Neuronal stem cell (in vitro differentiated cells): ENCODE results near the gene CRB3.
A peak's percentile ranks its signal among the peaks of the same experiment; 100 is the strongest.
"Not testable (repeated sequence)": the region's sequence is repeated elsewhere in the genome, so short reads cannot be mapped to it uniquely, and the experiment has no call there.

Experiments used
- DNase-seq: peaks from one replicate; pipeline ENCODE4 v3.0.0-alpha.2; 2013; ENCODE audit warnings: low spot score
- H2AFZ ChIP-seq: one replicate; pipeline ENCODE4 v1.6.1; 2013; ENCODE audit warnings: mild to moderate bottlenecking, low read length, inconsistent platforms
- H2AK5ac ChIP-seq: 2 replicates; pipeline ENCODE4 v1.6.1; 2013; ENCODE audit warnings: low read depth, mild to moderate bottlenecking, inconsistent platforms, low read length, moderate library complexity, mixed read lengths
- H2BK120ac ChIP-seq: 2 replicates; pipeline ENCODE4 v1.6.1; 2013; ENCODE audit warnings: low read depth, mild to moderate bottlenecking, inconsistent platforms, low read length, moderate library complexity, mixed read lengths
- H2BK12ac ChIP-seq: one replicate; pipeline ENCODE4 v1.6.1; 2013; ENCODE audit warnings: low read length, inconsistent platforms
- H2BK15ac ChIP-seq: 2 replicates; pipeline ENCODE4 v1.6.1; 2013; ENCODE audit warnings: mild to moderate bottlenecking, low read length, inconsistent platforms, mixed read lengths
- H2BK5ac ChIP-seq: one replicate; pipeline ENCODE4 v1.6.1; 2013; ENCODE audit warnings: inconsistent platforms, mild to moderate bottlenecking, low read length, moderate library complexity
- H3K14ac ChIP-seq: one replicate; pipeline ENCODE4 v1.6.1; 2013; ENCODE audit warnings: low read length, inconsistent platforms
- H3K18ac ChIP-seq: 2 replicates; pipeline ENCODE4 v1.6.1; 2013; ENCODE audit warnings: low read length, inconsistent platforms
- H3K23ac ChIP-seq: 2 replicates; pipeline ENCODE4 v1.6.1; 2013; ENCODE audit warnings: low read depth, mild to moderate bottlenecking, mixed read lengths, low read length, inconsistent platforms; ENCODE audit not compliant: poor library complexity
- H3K27ac ChIP-seq: replicated peaks from 3 replicates; pipeline ENCODE4 v1.5.1; 2013; ENCODE audit warnings: low read length, inconsistent platforms
- H3K27me3 ChIP-seq, 3 experiments: 2 replicates each; pipeline ENCODE4 v1.6.1; 2013; ENCODE audit warnings: low read length in 3 of 3, mild to moderate bottlenecking in 2 of 3, inconsistent platforms in 1 of 3, low read depth in 1 of 3, mixed read lengths in 1 of 3, moderate library complexity in 1 of 3; ENCODE audit not compliant: control insufficient read depth in 3 of 3, insufficient read depth in 3 of 3
- H3K36me3 ChIP-seq, 2 donors: replicated peaks in 1 of 2; 2 replicates each; pipeline ENCODE4 v1.6.1; 2013; ENCODE audit warnings: low read length in 2 of 2; ENCODE audit not compliant: control insufficient read depth in 2 of 2, insufficient read depth in 2 of 2
- H3K4ac ChIP-seq: 2 replicates; pipeline ENCODE4 v1.6.1; 2013; ENCODE audit warnings: inconsistent platforms, mild to moderate bottlenecking, low read length, moderate library complexity
- H3K4me1 ChIP-seq, 2 donors: 1 replicate in 1 of 2; 2 replicates in 1 of 2; pipeline ENCODE4 v1.6.1; 2013; ENCODE audit warnings: low read length in 2 of 2, low read depth in 1 of 2; ENCODE audit not compliant: control insufficient read depth in 2 of 2, insufficient read depth in 1 of 2
- H3K4me2 ChIP-seq: one replicate; pipeline ENCODE4 v1.6.1; 2013; ENCODE audit warnings: mild to moderate bottlenecking, low read length, inconsistent platforms; ENCODE audit not compliant: insufficient read depth, poor library complexity, severe bottlenecking
- H3K4me3 ChIP-seq, 2 donors: 2 replicates each; pipeline ENCODE4 v1.5.1; 2013; ENCODE audit warnings: low read length in 2 of 2, mild to moderate bottlenecking in 2 of 2, inconsistent platforms in 1 of 2, moderate library complexity in 1 of 2
- H3K79me1 ChIP-seq: one replicate; pipeline ENCODE4 v1.6.1; 2013; ENCODE audit warnings: low read depth, mild to moderate bottlenecking, inconsistent platforms, low read length, moderate library complexity
- H3K9ac ChIP-seq: one replicate; pipeline ENCODE4 v1.6.1; 2013; ENCODE audit warnings: mild to moderate bottlenecking, low read depth, low read length, inconsistent platforms; ENCODE audit not compliant: poor library complexity
- H3K9me3 ChIP-seq, 2 donors: replicated peaks in 1 of 2; 2 replicates each; pipeline versions ENCODE3 to v1.6.1; 2013; ENCODE audit warnings: low read length in 2 of 2, mild to moderate bottlenecking in 2 of 2, inconsistent platforms in 1 of 2, low read depth in 1 of 2, mixed read lengths in 1 of 2, moderate library complexity in 1 of 2; ENCODE audit not compliant: control insufficient read depth in 2 of 2, insufficient read depth in 1 of 2
- H4K8ac ChIP-seq: one replicate; pipeline ENCODE4 v1.6.1; 2013; ENCODE audit warnings: low read depth, mild to moderate bottlenecking, inconsistent platforms, low read length, moderate library complexity
- H4K91ac ChIP-seq: one replicate; pipeline ENCODE4 v1.6.1; 2013; ENCODE audit warnings: low read length, low read depth, mild to moderate bottlenecking, inconsistent platforms; ENCODE audit not compliant: poor library complexity
- WGBS, 2 donors: extraction: QIAGEN DNeasy Blood & Tissue Kit; methylation state at CpG; one replicate each; pipeline ENCODE4 v1.1.7; 2013; ENCODE audit warnings: missing lambda C conversion rate in 2 of 2, mixed read lengths in 1 of 2; ENCODE audit not compliant: insufficient read length in 2 of 2, insufficient replicate concordance in 1 of 2; ENCODE audit errors: extremely low coverage in 2 of 2; 5-methylcytosine and 5-hydroxymethylcytosine counted together

Gene CRB3

DNA sequence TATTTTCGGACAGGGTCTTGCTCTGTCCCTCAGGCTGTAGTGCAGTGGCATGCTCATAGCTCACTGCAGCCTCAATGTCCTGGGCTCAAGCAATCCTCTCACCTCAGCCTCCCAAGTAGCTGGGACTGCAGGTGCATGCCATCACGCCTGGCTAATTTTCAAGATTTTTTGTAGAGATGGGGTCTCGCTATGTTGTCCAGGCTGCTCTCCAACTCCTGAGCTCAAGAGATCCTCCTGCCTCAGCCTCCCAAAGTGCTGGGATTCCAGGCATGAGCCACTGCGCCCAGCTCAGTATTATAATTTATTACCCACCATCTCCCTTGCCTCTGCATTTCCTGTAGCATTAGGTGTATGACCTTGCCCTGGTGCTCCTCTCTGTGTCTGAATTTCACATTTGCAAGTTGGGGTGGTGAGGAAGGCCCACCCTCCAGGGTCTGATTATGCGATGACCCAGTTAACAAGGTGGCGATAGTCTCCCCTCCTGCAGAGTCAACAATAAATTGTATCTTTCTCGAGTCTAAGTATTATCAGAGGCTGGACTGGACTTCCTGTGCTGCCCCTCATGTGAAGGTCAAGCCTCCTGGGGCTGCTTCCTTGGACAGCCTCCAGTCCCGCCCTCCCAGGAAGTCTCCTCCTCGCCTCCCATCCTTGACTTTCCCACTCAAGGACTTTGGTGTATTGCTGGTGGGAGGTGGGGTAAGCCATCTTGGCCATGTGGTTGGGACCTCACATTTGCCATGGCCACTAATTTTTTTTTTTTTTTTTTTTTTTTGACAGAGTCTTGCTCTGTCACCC, 39.5 kb downstream of the CRB3 start:
- WGBS, 2 donors = no CpG with 5 or more reads among the region's 9 CpGs
- Histone ChIP-seq H2AK5ac (peak overlapping the region; percentile 7), H3K18ac (no peak overlapping the region), H3K14ac (no peak overlapping the region), H3K79me1 (no peaks in the 10 kb centered on the region), H2BK15ac (no peak overlapping the region), H2BK12ac (peak overlapping the region; percentile 73), H3K27me3 (peaks cover 2 to 47% (median 11%) of the 10 kb centered on the region in 3 experiments), H3K9me3 (peaks cover 0 to 2% of the 10 kb centered on the region in 2 donors), H4K8ac (no peak overlapping the region), H2BK120ac (no peak overlapping the region), H3K23ac (no peak overlapping the region), H2AFZ (no peak overlapping the region), H3K9ac (no peak overlapping the region), H3K27ac (no peak overlapping the region), H3K4me2 (no peak overlapping the region), H2BK5ac (no peak overlapping the region), H3K4me1 (peaks cover 0 to 2% of the 10 kb centered on the region in 2 donors), H3K36me3 (peaks cover 0 to 3% of the 10 kb centered on the region in 2 donors), H3K4ac (no peak overlapping the region), H3K4me3 (no peak overlapping the region), H4K91ac (no peak overlapping the region)
- no peak for DNase-seq

DNA sequence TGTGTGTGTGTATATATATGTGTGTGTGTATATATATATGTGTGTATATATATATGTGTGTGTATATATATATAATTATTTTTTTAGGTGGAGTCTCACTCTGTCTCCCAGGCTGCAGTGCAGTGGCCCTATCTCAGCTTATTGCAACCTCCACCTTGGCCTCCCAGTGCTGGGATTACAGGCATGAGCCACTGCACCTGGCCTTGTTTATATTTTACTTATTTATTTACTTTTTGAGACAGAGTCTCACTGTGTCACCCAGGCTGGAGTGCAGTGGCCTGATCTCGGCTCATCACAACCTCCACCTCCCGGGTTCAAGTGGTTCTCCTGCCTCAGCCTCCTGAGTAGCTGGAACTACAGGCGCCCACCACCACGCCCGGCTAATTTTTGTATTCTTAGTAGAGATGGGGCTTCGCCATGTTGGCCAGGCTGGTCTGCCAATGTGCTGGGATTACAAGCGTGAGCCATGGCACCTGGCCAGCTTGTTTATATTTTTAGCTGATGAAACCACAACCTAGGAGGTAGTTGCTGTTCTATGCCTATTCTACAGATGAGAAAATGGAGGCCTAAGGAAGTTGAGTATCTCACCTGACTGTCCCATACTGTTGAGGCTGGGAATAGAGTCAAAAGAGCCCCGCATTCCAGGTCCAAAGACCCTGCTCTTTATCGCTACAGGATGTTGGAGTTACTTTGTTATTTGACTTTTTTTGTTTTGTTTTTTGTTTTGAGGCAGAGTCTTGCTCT, 44.1 kb downstream of the CRB3 start:
- H2AK5ac ChIP-seq, H3K4me2 ChIP-seq: not testable (repeated sequence)

DNA sequence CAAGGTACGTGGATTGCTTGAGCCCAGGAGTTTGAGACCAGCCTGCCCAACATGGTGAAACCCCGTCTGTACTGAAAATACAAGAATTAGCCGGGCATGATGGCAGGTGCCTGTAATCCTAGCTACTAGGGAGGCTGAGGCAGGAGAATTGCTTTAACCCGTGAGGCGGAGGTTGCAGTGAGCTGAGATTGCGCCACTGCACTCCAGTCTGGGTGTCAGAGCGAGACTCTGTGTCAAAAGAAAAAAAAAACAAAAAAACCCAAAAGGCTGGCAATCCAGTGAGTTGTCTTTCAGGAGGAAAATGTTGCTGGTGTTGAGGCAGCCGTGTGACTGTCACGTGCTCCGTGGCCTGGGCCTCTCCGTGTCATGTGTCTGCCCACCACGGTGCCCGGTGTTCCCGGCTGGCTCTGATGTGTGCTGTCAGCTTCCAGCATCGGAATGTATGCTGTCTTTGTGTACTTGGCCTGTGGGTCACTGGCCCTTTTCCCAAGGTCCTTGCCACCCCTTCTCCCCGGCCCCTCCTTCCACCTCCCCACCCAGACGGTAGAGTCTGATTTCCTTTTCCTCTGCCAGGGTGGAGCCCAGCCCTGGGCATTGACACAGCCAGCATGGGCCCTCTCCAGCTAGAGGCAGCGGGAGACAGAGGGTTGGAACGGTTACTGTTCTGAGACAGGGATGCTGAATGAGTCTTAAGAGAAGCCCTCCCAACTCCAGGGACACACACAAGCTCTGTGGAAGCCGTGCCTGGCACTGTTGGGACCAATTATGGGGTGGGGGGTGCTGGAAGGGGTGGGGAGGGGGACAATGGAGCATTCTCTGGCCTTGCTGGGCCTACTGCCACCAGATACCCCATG, 45.3 kb downstream of the CRB3 start:
- H3K4me3 ChIP-seq = no peak overlapping the region
- no peak overlapping the region for H3K18ac ChIP-seq
- H4K8ac ChIP-seq = no peak overlapping the region
- H3K27ac ChIP-seq = no peak overlapping the region
- no peak overlapping the region for H3K23ac ChIP-seq
- H3K9ac ChIP-seq = peak overlapping the region; percentile 55
- no peaks in the 10 kb centered on the region for H3K79me1 ChIP-seq
- no peak overlapping the region for H2BK12ac ChIP-seq
- H3K14ac ChIP-seq = peak overlapping the region; percentile 31
- no CpG with 5 or more reads among the region's 20 CpGs for WGBS, 2 donors
- H3K36me3 ChIP-seq = no peaks in the 10 kb centered on the region
- no peak overlapping the region for H2BK5ac ChIP-seq
- DNase-seq = no peak
- peaks cover 0 to 3% of the 10 kb centered on the region in 2 donors for H3K4me1 ChIP-seq
- no peak overlapping the region for H2BK15ac ChIP-seq
- no peak overlapping the region for H3K4ac ChIP-seq
- H2AFZ ChIP-seq = peak overlapping the region; percentile 81
- no peak overlapping the region for H4K91ac ChIP-seq
- no peak overlapping the region for H2AK5ac ChIP-seq
- H3K9me3 ChIP-seq = no peaks in the 10 kb centered on the region
- H3K4me2 ChIP-seq = no peak overlapping the region
- H2BK120ac ChIP-seq = no peak overlapping the region
- H3K27me3 ChIP-seq = no peaks in the 10 kb centered on the region

More for the DNA sequence above, 44.1 kb downstream of the CRB3 start:
- H3K9me3 ChIP-seq, H4K91ac ChIP-seq, H2BK15ac ChIP-seq, H3K79me1 ChIP-seq, H3K4me3 ChIP-seq, DNase-seq, H3K27ac ChIP-seq, H2AFZ ChIP-seq, H3K14ac ChIP-seq, H3K4ac ChIP-seq, H3K36me3 ChIP-seq, H2BK5ac ChIP-seq, H3K18ac ChIP-seq, H2BK12ac ChIP-seq, H3K27me3 ChIP-seq, H3K4me1 ChIP-seq, H2BK120ac ChIP-seq, H3K9ac ChIP-seq, H3K23ac ChIP-seq, H4K8ac ChIP-seq: not testable (repeated sequence)
- no CpG with 5 or more reads among the region's 9 CpGs for WGBS, 2 donors
